ENCODE results near the gene ACSL3.

- TF ChIP-seq, protein P1, sequence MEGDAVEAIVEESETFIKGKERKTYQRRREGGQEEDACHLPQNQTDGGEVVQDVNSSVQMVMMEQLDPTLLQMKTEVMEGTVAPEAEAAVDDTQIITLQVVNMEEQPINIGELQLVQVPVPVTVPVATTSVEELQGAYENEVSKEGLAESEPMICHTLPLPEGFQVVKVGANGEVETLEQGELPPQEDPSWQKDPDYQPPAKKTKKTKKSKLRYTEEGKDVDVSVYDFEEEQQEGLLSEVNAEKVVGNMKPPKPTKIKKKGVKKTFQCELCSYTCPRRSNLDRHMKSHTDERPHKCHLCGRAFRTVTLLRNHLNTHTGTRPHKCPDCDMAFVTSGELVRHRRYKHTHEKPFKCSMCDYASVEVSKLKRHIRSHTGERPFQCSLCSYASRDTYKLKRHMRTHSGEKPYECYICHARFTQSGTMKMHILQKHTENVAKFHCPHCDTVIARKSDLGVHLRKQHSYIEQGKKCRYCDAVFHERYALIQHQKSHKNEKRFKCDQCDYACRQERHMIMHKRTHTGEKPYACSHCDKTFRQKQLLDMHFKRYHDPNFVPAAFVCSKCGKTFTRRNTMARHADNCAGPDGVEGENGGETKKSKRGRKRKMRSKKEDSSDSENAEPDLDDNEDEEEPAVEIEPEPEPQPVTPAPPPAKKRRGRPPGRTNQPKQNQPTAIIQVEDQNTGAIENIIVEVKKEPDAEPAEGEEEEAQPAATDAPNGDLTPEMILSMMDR (IDR thresholded peaks at IDR 0.05; ENCODE audit: low read length): no peak
- TF ChIP-seq EZH2 (IDR thresholded peaks at IDR 0.05; ENCODE audit: borderline replicate concordance, low read length): no peak
Measured at GRCh38 chr2:222907048-222907447, 46.2 kb downstream of the ACSL3 start.
